Astrocyte (in vitro differentiated cells and primary cell): Measurements from ENCODE around the gene APC2. TPM values are rescaled to one million over a fixed set of nuclear protein-coding genes. Genes with fewer than 3 reads are reported as not detected.

ENCODE experiments used
- DNase-seq: peaks from one replicate; pipeline ENCODE4 v3.0.0-alpha.2; 2010; ENCODE audit warnings: low read depth
- FAIRE-seq: peaks from 2 replicates; lab custom pipeline; 2011; peaks lifted over from hg19 to GRCh38; lab: Jason Lieb, UNC
- H2AFZ ChIP-seq: 2 replicates; pipeline ENCODE4 v1.6.0; 2012; ENCODE audit warnings: low read depth, low read length, inconsistent platforms
- H3K27ac ChIP-seq: 2 replicates; pipeline ENCODE4 v1.5.1; 2011; ENCODE audit warnings: low read depth, low read length, inconsistent platforms
- H3K27me3 ChIP-seq: 2 replicates; pipeline ENCODE4 v1.6.0; 2011; ENCODE audit warnings: low read length, inconsistent platforms; ENCODE audit not compliant: insufficient read depth
- H3K36me3 ChIP-seq: 2 replicates; pipeline ENCODE4 v1.5.1; 2011; ENCODE audit warnings: low read length, inconsistent platforms; ENCODE audit not compliant: insufficient read depth
- H3K4me1 ChIP-seq: 2 replicates; pipeline ENCODE4 v1.5.1; 2011; ENCODE audit warnings: low read length, inconsistent platforms; ENCODE audit not compliant: insufficient read depth
- H3K4me2 ChIP-seq: 2 replicates; pipeline ENCODE4 v1.6.0; 2012; ENCODE audit warnings: low read length, inconsistent platforms
- H3K4me3 ChIP-seq: 2 replicates; pipeline ENCODE4 v1.5.1; 2011; ENCODE audit warnings: low read depth, mild to moderate bottlenecking, low read length, inconsistent platforms; ENCODE audit not compliant: insufficient read depth
- H3K79me2 ChIP-seq: 2 replicates; pipeline ENCODE4 v1.6.0; 2012; ENCODE audit warnings: mild to moderate bottlenecking, low read length, inconsistent platforms; ENCODE audit not compliant: insufficient read depth
- H3K9ac ChIP-seq: 2 replicates; pipeline ENCODE4 v1.6.0; 2012; ENCODE audit warnings: mild to moderate bottlenecking, low read length, inconsistent platforms
- H3K9me3 ChIP-seq: 2 replicates; pipeline ENCODE4 v1.5.1; 2012; ENCODE audit warnings: low read depth, mild to moderate bottlenecking, low read length, inconsistent platforms; ENCODE audit not compliant: insufficient read depth
- H4K20me1 ChIP-seq: 2 replicates; pipeline ENCODE4 v1.6.0; 2012; ENCODE audit warnings: low read length, inconsistent platforms; ENCODE audit not compliant: insufficient read depth
- H3K27ac Mint-ChIP-seq: one replicate; pipeline ENCODE4 v1.8.0; 2021; ENCODE audit warnings: mild to moderate bottlenecking, mixed read lengths; ENCODE audit not compliant: unreplicated experiment
- H3K27me3 Mint-ChIP-seq: one replicate; pipeline ENCODE4 v1.8.0; 2021; ENCODE audit warnings: low read depth, mixed read lengths; ENCODE audit not compliant: unreplicated experiment
- H3K36me3 Mint-ChIP-seq: one replicate; pipeline ENCODE4 v1.8.0; 2021; ENCODE audit warnings: low read depth, mixed read lengths; ENCODE audit not compliant: unreplicated experiment
- H3K4me1 Mint-ChIP-seq: one replicate; pipeline ENCODE4 v1.8.0; 2021; ENCODE audit warnings: low read depth, mixed read lengths; ENCODE audit not compliant: unreplicated experiment
- H3K4me3 Mint-ChIP-seq: one replicate; pipeline ENCODE4 v1.8.0; 2021; ENCODE audit warnings: mild to moderate bottlenecking, moderate library complexity, mixed read lengths; ENCODE audit not compliant: unreplicated experiment
- H3K9me3 Mint-ChIP-seq: one replicate; pipeline ENCODE4 v1.8.0; 2021; ENCODE audit warnings: mild to moderate bottlenecking, mixed read lengths; ENCODE audit not compliant: unreplicated experiment
- EZH2 ChIP-seq: IDR thresholded peaks from 2 replicates; pipeline ENCODE4 v1.6.1; 2012; ENCODE audit warnings: mild to moderate bottlenecking, low read length, inconsistent platforms; ENCODE audit not compliant: insufficient read depth
- total RNA-seq: library from RNA; stranded (reverse); gene quantifications from 2 replicates; pipeline ENCODE4 v1.2.1, GENCODE V29; 2021
- TF ChIP-seq, protein P1 (sequence below): IDR thresholded peaks from 2 replicates; pipeline ENCODE4 v1.5.1; 2011; ENCODE audit warnings: low read depth, mild to moderate bottlenecking, inconsistent platforms, low read length, moderate library complexity; ENCODE audit not compliant: insufficient read depth

The APC2 gene
- total RNA-seq, 1 donor from 2014 or later: 7.1 TPM

DNA sequence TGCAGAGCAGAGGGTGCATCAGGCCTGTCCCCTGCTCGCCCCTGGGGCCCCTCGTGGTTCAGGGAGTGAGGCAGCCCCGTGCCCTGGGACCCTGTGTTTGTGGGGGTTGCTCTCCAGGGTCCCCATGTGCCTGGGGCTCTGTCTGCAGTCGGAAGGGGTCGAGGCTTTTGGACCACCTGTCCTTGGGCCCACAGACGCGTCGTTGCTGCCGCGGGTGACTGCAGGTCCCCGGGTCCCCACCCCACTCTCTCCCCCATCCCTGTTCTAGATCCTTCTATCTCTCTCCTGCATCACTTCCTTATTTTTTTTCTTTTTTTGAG lies 38.3 kb downstream of the APC2 start:
- Histone ChIP-seq H4K20me1 (no peaks in the 10 kb centered on the region), H3K4me2 (no peak overlapping the region), H3K4me1 (peaks cover 15% of the 10 kb centered on the region), H3K79me2 (no peaks in the 10 kb centered on the region), H3K9me3 (no peaks in the 10 kb centered on the region), H3K27me3 (peaks cover 5% of the 10 kb centered on the region), H3K4me3 (no peak overlapping the region), H3K9ac (no peak overlapping the region), H2AFZ (no peak overlapping the region), H3K36me3 (no peaks in the 10 kb centered on the region), H3K27ac (no peak overlapping the region)
- H3K4me3 Mint-ChIP-seq: no peak overlapping the region
- H3K27ac Mint-ChIP-seq: no peak overlapping the region
- H3K9me3 Mint-ChIP-seq: no peaks in the 10 kb centered on the region
- H3K36me3 Mint-ChIP-seq: peaks cover 2% of the 10 kb centered on the region
- FAIRE-seq (no peak), DNase-seq (no peak)
- peaks cover 2% of the 10 kb centered on the region for H3K27me3 Mint-ChIP-seq
- TF ChIP-seq EZH2: no peak
- TF ChIP-seq, protein P1, sequence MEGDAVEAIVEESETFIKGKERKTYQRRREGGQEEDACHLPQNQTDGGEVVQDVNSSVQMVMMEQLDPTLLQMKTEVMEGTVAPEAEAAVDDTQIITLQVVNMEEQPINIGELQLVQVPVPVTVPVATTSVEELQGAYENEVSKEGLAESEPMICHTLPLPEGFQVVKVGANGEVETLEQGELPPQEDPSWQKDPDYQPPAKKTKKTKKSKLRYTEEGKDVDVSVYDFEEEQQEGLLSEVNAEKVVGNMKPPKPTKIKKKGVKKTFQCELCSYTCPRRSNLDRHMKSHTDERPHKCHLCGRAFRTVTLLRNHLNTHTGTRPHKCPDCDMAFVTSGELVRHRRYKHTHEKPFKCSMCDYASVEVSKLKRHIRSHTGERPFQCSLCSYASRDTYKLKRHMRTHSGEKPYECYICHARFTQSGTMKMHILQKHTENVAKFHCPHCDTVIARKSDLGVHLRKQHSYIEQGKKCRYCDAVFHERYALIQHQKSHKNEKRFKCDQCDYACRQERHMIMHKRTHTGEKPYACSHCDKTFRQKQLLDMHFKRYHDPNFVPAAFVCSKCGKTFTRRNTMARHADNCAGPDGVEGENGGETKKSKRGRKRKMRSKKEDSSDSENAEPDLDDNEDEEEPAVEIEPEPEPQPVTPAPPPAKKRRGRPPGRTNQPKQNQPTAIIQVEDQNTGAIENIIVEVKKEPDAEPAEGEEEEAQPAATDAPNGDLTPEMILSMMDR: no peak
- peaks cover 3% of the 10 kb centered on the region for H3K4me1 Mint-ChIP-seq

DNA sequence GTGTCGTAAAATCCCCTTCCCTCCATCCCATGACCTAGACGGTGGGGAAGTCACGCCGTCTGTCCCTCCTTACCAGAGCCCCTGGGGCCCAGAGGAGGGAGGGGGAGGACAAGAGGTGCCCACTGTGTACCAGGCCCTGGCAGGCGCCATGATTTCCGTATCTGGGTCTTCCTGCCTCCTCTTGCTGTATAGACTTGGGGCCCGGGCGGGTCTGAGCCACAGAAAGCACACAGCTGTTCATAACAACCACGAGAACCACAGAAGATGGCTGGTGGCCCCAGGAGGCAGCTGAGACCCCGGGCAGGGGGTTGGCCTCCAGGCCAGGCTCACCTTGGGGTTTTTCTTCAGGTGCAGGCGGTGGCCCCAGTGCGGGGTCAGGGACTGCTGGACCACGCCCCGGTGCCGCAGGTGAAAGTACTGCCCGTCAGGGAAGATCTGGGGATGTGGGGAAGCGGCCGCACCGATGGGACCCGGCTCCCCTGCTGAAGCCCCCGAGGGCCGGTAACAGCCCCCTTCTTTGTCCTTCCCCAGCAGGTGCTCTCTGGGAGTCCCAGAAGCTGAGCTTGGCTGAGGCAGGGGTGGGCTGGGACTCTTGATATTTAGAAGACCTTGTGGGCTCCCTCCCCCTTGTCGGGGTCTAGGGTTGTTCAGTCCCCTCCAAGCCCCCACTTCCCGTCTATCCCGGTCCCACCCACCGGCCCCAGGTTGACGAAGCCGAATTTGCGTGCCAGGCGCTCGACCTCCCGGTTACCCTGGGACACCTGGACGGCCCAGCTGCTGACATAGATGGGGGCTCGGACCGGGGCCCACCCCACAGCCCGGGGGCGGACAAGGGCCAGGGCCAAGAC lies 39.8 kb downstream of the APC2 start:
- Mint-ChIP-seq H3K27ac (no peak overlapping the region), H3K4me3 (peak overlapping the region; percentile 72), H3K4me1 (peaks cover 3% of the 10 kb centered on the region), H3K9me3 (no peaks in the 10 kb centered on the region), H3K36me3 (peaks cover 2% of the 10 kb centered on the region), H3K27me3 (peaks cover 5% of the 10 kb centered on the region)
- TF ChIP-seq, protein P1: no peak
- no peak for TF ChIP-seq EZH2
- H3K36me3 ChIP-seq: no peaks in the 10 kb centered on the region
- H3K4me1 ChIP-seq: peaks cover 15% of the 10 kb centered on the region
- peak overlapping the region; percentile 96 for H3K4me2 ChIP-seq
- H3K79me2 ChIP-seq: no peaks in the 10 kb centered on the region
- no peak overlapping the region for H3K27ac ChIP-seq
- FAIRE-seq (no peak), DNase-seq (no peak)
- peak overlapping the region; percentile 69 for H3K9ac ChIP-seq
- H2AFZ ChIP-seq: peak overlapping the region; percentile 97
- no peaks in the 10 kb centered on the region for H3K9me3 ChIP-seq
- H3K4me3 ChIP-seq: peak overlapping the region; percentile 74
- H3K27me3 ChIP-seq: peaks cover 5% of the 10 kb centered on the region
- H4K20me1 ChIP-seq: no peaks in the 10 kb centered on the region
